Measurements from ENCODE around the gene CFAP20DC.

CFAP20DC gene

DNA sequence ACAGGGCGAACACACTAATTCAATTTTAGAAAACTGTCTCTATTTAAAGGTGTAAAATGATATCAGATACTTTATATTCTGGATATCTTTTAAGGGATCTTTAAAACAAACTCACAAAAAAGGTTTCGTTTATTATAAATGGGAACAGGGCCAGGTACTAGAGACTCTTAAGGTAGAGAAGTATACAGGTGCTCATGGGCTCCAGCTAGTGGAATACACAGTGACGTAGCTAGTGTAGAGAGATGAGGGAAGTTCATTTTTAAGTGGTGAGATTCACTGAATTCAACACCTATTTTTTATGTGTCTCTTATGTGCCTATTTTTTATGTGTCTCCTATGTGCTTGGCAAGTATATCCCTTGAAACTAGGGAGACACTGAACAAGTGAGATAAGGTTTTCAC lies 250.6 kb downstream of the CFAP20DC start:
- no peak for DNase-seq (ENCODE audit: low read depth)

DNA sequence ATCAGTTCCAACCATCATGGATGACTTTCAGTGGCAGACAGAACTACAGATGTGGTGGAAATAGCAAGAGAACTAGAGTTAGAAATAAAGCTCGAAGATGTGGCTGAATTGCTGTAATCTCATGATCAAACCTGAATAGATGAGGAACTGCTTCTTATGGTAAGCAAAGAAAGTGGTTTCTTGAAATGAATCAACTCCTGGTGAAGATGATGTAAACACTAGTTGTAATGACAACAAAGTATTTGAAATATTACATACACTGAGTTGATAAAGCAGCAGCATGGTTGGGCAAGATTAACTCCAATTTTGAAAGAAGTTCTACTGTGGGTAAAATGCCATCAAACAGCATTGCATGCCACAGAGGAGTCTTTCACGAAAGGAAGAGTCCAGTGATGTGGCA lies 251.5 kb downstream of the CFAP20DC start:
- no peak for DNase-seq (ENCODE audit: low read depth)

DNA sequence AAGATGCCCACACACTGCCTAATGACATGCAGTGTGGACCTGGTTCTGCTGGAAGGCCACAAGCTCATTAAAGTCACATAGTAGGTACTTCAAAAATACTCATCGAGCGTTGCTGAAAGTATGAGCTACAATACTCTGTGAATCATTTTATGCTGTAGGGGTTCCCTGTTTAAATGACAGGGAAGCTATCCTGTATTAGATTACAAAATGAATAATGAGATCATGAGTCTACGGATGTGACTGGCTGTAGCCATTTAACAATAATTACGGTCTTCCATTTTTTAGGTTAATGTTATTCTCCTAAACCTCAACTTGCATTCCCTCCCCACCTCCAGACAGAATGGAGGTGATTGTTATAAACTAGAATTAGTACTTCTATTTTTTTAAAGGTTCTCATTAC lies 255.1 kb downstream of the CFAP20DC start:
- DNase-seq (ENCODE audit: low read depth) = no peak

DNA sequence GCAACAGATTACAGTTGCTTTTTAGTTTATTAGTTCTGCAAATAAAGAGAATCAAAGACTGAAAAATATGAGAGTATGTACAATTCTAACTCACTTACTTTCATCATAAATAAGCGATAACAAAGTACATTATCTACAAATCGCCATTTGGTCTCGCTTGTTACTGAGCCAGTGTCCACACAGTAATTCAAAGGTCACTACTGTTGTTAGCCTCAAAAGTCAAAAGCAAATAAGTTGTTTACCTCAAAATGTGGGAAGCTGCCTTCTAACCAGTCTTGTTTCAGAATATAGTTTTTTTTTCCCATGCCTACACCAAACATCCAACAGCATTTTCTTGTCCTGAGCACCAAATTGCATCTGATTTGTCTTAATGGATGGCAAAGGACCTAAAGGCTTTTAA lies 255.9 kb downstream of the CFAP20DC start:
- DNase-seq (ENCODE audit: low read depth) = no peak

DNA sequence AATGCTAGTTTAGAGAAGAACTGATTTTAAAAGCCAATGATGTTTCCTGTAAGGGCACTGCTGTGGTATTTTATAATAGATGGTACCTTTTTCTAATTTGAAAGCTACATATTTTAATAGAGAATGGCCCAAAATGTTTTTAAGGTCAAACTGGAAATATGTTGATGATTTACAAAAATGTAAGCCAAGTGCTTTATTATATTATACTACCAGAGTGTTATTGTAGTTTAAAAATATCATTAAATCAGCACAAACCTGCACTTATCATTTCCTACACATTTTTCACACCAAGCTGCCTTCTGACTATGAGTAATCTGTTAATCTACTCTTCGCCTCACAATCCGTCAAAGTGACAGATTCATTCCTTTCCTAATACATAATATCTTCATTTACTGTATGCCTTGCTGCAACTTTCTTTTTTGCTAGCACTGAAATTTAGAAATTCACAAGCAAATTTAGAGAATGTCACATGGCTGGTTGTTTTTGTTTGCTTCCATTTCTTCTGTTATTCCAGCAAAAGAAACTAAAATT lies 256.8 kb downstream of the CFAP20DC start:
- DNase-seq (ENCODE audit: low read depth) = no peak

DNA sequence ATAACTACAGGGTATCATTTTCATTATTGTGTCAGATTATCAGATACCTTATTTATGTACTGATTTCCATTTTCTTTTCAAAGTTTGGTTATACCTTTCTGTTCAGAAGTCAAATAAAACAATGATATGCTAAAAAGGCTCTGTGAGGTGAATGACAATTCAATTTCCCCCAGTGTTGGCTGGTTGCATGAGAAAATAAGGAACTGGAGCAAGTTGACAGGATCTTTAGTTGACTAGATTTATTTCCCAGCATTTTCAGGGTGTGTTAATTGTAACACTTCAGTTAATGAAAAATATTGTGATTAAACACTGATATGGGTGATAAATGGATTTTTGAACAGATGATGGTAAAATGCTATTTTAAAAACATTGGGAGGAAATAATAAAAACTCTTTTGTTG lies 260.4 kb downstream of the CFAP20DC start:
- no peak for DNase-seq (ENCODE audit: low read depth)

DNA sequence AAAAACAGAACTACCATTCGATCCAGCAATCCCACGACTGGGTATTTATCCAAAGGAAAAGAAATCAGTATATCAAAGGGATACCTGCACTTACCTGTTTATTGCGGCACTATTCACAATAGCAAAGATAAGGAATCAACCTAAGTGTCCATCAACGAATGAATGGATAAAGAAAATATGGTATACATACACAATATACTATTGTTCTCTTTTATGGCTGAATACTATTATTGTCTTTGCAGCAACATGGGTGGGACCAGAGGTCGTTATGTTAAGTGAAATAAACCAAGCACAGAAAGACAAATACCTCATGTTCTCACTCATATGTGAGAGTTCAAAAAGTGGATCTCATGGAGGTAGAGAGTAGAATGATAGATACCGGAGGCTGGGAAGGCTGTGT lies 264.9 kb downstream of the CFAP20DC start:
- DNase-seq (ENCODE audit: low read depth) = no peak

DNA sequence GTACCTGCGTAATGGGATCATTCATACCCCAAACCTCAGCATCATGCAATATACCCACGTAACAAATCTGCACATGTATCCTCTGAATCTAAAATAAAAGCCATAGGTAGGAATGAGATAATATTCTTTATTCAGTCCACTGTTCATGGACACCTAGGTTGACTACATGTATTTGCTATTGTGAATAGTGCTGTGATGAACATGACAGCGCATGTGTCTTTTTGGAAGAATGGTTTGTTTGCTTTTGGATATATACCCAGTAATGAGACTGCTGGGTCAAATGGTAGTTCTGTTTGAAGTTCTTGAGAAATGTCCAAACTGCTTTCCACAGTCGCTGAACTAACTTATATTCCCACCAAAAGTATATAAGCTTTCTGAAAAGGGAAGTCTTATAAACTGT lies 265.4 kb downstream of the CFAP20DC start:
- DNase-seq (ENCODE audit: low read depth) = no peak

DNA sequence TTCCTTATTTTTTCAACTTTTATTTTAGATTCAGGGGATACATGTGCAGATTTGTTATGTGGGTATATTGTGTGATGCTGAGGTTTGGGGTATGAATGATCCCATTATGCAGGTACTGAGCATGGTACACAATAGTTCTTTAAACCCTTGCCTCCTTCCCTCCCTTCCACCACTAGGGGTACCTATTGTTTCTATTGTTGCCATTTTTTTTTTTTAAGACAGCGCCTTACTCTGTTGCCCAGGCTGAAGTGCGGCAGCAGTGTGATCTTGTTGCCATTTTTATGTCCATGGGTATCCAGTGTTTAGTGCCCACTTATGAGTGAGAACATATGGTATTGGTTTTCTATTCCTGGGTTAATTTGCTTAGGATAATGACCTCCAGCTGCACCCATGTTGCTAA lies 266.0 kb downstream of the CFAP20DC start:
- no peak for DNase-seq (ENCODE audit: low read depth)

DNA sequence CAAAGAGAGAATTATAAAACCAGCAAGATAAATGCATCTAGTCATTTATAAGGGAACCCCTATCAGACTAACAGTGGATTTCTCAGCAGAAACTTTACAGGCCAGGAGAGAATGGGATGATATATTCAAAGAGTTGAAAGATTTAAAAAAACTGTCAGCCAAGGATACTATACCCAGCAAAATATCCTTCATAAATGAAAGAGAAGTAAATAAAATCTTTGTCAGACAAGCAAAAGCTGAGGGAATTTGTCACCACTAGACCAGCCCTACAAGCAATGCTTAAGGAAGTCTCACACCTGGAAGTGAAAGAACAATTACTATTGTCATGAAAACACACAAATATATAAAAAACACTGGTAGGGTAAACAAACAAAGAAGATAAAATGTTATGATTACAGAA lies 269.9 kb downstream of the CFAP20DC start:
- DNase-seq (ENCODE audit: low read depth) = no peak

DNA sequence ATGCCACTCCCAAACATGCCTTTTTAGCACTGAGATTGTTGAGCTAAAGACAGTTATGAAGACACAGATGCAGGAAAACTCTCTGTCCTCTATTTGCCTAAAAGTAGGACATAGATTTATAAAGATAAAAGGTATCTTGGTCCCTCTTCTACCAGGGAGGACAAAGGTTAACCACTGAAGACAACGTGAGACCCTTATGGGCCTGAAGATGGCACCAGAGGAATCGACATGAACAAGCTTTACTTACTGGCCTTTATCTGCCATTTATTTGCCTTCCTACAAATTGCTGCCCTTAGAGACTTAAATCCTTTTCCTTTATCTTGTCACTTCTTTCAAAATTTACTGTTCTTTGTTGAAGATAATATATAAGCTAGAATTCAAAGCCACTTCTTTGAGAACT lies 273.6 kb downstream of the CFAP20DC start:
- DNase-seq (ENCODE audit: low read depth) = no peak

DNA sequence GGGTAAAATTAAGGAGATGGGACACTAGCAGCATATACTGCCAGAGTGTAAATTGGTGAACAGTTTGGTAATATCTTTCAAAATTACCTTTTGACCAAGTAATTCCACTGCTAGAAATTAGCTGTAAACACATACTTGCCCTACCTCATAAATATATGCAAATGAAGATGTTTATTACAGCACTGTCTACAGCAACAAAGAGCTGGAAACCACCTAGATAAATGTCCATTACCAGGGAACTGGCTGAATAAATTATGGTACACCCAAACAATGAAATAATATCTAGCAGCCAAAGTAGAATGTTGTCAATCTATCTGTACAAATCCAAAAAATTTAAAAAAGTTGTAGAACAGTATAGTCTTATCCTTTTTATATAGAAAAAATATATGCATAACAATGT lies 277.4 kb downstream of the CFAP20DC start:
- no peak for DNase-seq (ENCODE audit: low read depth)

DNA sequence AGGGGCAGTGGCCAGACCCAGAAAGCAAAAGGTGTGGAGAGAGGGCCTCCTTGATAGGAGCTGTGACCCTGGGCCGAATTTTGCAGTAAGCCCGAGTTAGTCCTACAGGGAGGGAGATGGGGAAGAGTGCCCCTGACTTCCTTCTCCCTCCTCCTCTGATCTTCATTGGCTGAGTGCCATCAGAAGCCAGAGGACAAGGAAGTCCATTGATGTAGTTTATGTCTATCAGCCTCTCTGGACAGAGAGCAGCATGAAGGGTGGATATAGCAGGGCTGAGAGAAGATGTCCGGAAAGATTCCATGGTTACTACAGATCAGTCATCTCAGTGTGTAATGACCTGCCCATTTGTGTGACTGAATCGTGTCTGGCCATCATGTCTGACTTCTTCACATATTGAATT lies 280.8 kb downstream of the CFAP20DC start:
- no peak for DNase-seq (ENCODE audit: low read depth)

DNA sequence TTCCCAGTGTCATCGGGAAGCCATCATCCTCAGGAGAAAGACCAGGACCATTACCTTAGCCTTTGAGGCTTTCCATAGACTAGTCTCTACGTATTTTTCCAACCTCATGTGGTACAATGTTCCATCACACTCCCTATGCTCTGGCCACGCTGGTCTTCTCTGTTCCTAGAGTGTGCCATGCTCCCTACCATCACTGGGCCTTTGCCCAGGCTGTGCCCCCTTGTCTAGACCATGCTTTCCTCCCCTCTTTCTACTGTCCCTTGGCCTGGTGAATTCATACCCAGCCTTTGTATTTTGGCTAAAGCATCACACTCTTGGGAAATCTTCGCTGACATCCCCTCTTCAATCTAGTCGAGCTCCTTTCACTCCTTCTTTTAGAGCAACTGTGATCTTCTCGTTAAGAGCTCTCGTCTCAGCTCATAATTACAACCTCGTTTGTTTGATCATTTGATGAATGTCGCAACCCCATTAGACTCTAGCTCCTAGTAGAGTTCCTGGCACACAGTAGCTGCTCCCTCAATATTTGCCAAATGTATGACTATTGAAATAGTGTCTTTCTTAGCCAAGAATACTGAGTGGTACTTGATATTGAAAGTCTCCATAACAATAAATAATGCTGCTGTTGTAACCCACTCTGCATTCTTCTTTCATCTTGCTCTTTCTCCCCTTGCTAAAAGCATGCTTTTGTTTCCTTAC lies 283.1 kb downstream of the CFAP20DC start:
- no peak for DNase-seq (ENCODE audit: low read depth)

DNA sequence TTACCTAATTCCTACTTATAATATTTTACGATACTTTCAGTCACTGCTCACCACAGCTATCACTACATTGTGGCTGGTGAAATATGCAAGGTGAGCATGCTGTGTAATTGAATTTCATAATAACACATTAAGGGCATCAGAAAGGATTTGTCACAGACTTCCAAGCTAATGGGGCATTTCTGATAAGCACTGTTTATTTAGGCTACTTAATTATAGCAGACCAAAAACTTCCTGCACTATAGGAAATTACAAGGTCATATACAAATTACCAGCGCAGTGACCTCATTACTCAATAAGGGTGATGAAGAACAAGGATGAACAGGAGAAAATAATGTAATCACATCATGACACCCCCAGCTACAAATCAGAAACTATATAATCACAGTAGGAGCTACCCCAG lies 294.7 kb downstream of the CFAP20DC start:
- no peak for DNase-seq (ENCODE audit: low read depth)

DNA sequence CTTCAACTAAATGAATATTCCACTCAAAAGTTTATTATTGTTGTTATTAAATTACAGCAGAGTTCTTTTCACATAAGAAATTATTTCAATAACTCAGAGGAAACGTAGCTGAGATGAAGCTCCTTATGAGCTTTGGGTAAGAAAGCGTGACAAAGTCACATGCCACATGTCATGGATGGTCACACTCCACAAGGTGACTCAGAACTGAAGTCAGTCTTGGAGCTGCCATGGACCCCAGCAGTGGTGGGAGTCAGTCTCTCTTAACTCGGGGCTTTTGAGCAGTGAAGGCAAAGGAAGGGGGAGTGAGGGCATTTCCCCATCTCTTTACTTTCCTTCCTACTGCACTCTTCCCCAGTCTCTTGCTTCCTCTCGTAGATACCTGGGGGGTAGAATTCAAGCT lies 295.8 kb downstream of the CFAP20DC start:
- no peak for DNase-seq (ENCODE audit: low read depth)

DNA sequence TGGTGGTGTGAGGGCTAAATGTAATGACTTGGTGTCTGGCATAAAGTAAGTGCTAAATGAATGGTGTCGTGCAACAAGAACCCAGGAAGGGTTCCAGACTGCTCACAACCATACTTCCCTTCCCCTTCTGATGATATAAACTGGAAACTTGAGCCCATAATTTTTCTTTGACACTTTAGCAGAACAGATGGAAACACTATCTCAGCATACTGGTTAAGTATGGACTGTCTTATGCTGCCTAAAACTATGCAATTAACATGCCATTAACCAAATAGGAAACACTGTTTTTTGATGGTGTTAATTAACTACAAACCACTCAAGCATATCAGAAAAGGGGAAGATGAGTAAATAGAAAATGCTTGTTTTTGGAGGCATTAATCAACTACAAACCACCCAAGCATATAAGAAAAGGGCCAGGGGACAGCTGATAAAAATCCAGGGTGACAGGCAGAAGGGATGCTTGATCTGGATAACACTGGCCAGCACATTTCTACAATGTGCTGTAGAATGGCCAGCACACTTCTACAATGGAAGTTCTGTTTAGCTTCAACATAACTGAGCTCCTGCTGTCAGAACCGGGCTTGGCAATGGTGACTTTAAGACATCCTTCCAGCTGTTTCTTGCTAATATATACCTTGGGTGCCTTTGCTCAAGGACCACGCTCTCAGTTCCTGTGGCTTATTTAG lies 297.8 kb downstream of the CFAP20DC start:
- DNase-seq (ENCODE audit: low read depth) = no peak

DNA sequence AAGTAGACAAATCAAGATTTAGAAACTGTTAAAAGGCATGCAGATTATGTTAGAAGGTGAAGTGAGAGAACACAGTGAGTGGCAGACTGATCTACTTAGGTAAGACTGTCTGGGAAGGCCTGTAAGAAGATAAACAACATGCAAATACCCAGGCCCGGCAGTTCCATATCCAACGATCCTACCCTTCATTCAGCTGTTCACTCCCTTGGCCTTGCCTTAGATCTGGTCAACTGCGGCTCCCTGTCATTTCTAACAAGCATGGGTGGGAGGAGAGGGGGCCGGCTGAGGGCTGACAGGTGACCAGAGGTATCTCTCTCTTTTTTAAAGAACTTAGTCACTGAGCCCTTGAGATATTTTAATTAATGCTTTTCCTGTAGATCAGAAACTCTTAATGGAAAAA lies 298.6 kb downstream of the CFAP20DC start:
- DNase-seq (ENCODE audit: low read depth) = no peak

DNA sequence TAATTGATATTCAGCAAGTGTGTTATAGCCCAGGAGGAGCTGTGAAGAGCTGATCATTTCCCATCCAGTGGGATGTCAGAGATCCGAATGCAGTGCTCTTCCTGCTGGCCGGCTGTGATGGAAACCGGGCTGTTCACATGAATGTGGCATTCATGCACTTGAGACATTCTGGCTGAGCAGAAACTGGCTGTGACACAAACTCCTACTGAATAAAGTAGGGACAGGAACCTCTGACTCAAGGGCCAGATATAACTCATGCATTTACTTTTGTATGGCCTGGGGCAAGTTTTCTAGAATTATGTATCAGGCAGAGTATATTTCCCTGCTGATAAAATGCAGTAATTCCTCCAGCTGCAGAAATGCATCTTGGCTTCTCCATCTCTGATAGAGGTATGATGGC lies 299.9 kb downstream of the CFAP20DC start:
- no peak for DNase-seq (ENCODE audit: low read depth)

DNA sequence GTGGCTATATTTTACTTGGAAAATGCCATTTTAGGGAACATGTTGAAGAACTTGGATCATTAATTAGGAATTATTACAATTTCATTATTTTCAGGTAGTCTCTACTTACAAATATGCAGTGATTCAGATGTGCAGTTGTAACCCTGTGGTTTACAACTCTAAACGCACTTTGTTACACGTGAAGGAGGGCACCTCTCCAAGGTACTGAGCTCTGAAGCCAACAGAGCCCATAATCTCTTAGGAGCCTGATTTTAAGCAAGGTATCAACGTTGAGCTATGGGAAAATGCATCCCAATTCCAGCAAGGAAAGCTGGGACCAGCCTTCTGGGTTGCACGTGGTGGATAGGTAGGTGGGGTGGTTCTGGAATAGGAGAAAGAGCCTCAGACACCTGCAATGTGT lies 301.8 kb downstream of the CFAP20DC start:
- DNase-seq (ENCODE audit: low read depth) = no peak

DNA sequence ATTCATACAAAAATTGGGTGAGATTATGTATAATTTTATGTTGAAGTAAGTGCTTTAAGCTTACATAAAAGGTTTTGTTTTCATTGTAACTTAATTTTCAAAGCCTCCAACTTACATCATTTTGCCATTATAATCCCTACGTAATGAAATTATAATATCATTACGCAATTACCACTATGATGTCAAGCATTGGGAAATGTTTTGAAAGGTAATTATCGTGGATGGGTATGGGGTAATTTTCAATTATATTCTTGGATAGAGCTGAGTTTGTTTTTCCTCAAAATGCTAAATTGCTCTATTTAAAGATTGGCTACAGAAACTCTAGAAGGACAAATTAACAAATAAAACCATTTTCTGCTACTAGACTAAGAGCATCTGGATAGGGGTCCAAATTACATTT lies 303.1 kb downstream of the CFAP20DC start:
- no peak for DNase-seq (ENCODE audit: low read depth)

DNA sequence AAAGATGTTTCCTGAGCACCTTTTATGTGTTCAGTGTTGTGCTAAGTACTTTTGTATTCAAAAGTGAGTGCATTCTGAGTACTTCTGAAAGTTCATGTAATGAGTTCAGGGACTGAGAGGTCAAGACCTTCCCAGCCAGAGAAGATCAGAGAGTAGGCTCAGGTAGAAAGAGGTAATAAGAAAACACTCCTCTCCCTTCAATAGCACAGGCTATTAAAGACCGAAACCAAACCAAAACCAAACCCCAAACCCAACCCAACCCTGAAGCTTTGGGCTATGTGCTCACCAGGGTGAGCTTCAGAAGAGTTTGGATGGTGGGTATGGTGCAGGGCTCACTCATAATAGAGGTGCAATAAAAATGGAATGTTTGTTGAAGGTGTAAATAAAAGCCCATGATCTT lies 306.5 kb downstream of the CFAP20DC start:
- no peak for DNase-seq (ENCODE audit: low read depth)

DNA sequence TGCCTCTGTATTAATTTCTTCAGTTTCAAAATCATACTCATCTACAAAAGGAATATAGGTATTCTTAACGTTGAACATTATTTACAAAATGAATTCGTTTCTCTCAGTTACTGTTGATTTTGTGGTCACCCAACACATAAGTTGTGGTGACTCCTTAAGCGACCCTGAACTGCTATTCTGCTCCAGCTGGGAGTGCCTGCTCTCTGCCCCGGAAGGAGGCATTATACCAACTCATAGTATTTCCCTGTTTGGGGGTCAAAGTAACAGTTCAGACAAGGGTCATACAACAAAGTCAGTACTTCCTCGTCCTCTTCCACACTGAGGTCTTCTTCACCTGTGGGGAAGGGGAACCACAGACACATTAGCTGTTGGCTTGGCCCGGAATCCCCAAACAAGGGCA lies 307.6 kb downstream of the CFAP20DC start:
- DNase-seq (ENCODE audit: low read depth) = no peak

DNA sequence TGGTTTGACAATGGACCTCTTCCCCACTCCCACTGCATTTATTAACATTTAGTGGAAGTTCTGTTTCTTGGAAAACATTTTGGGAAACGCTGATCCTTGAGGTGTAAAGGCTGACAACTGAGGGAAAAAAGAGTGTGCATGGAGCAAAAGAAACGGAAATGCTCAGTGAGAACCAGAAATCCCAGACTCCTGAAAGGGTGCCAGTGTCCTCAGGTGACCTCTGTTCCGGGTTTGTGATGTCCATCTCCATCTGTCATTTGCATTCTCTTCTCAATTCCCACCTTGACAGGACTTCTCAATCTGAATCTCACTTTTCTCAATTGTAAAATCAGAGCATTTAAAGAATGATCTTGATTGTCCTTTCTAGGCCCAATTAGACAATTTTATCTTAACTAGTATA lies 312.2 kb downstream of the CFAP20DC start:
- no peak for DNase-seq (ENCODE audit: low read depth)
